Fibroblast of mammary gland (primary cell): Measurements from ENCODE around the gene SRM.
"Not testable (repeated sequence)": the region's sequence is repeated elsewhere in the genome, so short reads cannot be mapped to it uniquely, and the experiment has no call there.

ENCODE experiments used
- DNase-seq: peaks from one replicate; pipeline ENCODE4 v3.0.0-alpha.2; 2010; ENCODE audit warnings: low read depth
- H3K4me3 ChIP-seq: 2 replicates; pipeline ENCODE4 v1.5.1; 2011; ENCODE audit warnings: low read depth, mild to moderate bottlenecking, low read length, moderate library complexity; ENCODE audit not compliant: control insufficient read depth
- TF ChIP-seq, protein P1 (sequence below): conservative IDR thresholded peaks from 2 replicates; pipeline ENCODE4 v1.5.1; 2011; ENCODE audit warnings: low read depth, low read length, inconsistent platforms; ENCODE audit not compliant: control insufficient read depth, insufficient read depth

The SRM gene

DNA sequence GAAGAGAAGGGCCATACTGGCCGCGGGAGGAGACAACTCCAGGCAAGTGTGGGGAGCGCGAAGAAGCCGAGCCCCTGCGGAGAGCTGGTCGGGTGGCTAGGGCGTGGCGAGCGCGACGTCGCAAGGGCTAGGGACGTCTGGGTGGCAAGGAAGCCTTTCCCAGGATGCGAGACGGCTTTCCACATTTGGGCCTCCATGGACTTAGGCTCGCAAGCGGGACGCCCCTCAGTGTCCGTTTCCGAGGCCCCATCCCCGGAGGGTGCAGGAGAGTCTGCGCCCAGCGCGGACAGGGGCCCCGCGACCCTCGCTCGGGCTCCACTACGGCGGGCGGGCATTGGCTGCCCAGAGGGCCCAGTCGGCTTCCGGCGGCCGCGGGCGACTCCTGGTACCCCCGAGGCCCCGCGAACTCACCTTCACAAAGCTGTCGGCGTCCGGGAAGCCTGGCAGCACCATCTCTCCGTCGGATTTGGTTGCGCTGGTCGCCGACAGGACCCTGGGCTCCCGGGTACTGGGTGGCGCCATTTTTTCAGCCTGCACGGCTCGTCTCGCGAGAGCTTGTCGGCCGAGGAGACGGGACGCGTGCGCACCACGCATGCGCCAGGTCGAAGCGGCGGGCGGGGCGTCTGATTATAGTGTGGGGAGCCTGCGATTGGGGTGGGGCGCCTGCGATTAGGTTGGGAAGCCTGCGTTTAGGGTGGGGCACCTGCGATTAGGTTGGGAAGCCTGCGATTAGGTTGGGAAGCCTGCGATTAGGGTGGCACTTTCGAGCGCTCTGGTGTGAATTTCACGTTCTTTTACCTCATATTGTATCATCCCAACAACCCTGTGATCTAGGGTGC lies 39.7 kb upstream of the SRM start, which contains the start of gene EXOSC10:
Gene EXOSC10, minus strand, starts transcription at position 560 of the 839 bp plus-strand sequence. Its CDS starts 38 bp downstream, at position 522.
- peak within 1 kb of the TSS; percentile 92 for H3K4me3 ChIP-seq
- TF ChIP-seq, protein P1, sequence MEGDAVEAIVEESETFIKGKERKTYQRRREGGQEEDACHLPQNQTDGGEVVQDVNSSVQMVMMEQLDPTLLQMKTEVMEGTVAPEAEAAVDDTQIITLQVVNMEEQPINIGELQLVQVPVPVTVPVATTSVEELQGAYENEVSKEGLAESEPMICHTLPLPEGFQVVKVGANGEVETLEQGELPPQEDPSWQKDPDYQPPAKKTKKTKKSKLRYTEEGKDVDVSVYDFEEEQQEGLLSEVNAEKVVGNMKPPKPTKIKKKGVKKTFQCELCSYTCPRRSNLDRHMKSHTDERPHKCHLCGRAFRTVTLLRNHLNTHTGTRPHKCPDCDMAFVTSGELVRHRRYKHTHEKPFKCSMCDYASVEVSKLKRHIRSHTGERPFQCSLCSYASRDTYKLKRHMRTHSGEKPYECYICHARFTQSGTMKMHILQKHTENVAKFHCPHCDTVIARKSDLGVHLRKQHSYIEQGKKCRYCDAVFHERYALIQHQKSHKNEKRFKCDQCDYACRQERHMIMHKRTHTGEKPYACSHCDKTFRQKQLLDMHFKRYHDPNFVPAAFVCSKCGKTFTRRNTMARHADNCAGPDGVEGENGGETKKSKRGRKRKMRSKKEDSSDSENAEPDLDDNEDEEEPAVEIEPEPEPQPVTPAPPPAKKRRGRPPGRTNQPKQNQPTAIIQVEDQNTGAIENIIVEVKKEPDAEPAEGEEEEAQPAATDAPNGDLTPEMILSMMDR, result no peak
- DNase-seq, result peak; percentile 81

DNA sequence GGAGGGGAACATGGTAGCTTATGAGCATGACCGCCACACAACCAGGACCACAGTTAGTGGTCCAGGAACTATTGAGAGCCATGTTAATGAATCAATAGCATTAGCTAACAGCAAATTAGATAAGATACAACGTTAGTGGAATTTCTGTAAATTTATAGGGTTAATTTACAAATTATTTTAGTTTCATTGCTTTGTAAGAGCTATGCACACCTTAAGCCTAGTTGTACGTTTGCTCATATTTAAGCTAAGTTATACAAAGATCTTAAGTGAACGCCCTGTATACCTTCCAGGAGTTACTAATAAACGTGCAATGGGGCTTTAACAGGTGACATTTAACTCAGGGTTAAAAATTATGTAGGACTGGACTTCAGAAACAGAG lies 39.1 kb upstream of the SRM start:
- no peak for DNase-seq

DNA sequence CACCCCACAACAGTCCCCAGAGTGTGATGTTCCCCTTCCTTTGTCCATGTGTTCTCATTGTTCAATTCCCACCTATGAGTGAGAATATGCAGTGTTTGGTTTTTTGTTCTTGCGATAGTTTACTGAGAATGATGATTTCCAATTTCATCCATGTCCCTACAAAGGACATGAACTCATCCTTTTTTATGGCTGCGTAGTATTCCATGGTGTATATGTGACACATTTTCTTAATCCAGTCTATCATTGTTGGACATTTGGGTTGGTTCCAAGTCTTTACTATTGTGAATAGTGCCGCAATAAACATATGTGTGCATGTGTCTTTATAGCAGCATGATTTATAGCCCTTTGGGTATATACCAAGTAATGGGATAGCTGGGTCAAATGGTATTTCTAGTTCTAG lies 24.0 kb upstream of the SRM start:
- DNase-seq, H3K4me3 ChIP-seq: not testable (repeated sequence)

More for the DNA sequence above, 39.1 kb upstream of the SRM start:
- TF ChIP-seq, protein P1, result no peak
- peak overlapping the region; percentile 92 for H3K4me3 ChIP-seq

DNA sequence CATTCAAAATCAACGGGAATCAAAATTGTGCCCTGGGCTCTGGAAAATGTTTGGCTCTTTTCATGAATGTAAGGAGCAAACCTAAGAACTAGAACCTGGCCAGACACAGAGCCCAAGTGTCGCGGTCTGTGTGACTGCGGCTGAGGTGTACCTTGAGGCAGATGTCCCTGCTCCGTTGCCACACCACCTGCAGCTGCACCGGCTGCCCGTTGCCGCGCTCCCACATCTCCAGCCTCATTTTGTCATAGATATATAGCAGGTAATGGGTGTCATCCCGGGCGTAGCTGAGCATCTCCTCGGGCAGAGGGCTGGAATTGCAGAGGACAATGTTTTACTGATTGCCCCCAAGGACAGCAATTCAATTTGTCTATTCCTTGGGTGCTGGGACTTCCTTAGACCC lies 21.1 kb upstream of the SRM start:
- TF ChIP-seq, protein P1, result no peak
- DNase-seq, result no peak
- H3K4me3 ChIP-seq, result no peak overlapping the region

DNA sequence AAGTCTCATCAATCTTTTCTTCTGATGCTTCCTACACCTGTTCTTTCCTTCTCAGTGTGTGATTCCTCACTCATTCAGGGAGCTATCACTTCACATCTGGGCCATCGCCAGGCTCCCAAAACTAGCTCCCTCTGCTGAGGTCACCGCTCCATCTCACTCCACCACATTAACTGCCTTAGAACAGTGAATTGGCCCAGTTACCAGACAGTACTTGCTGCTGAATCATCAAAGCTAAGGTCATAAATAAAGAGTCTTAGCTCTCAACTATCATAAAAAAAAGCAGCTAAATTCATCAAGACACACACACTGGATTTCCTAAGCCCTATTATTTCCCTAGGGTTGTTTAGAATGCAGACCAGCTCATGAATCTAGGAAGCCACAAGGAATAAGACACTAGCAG lies 18.8 kb upstream of the SRM start:
- TF ChIP-seq, protein P1, result no peak
- peak; percentile 86 for DNase-seq
- H3K4me3 ChIP-seq, result no peak overlapping the region

DNA sequence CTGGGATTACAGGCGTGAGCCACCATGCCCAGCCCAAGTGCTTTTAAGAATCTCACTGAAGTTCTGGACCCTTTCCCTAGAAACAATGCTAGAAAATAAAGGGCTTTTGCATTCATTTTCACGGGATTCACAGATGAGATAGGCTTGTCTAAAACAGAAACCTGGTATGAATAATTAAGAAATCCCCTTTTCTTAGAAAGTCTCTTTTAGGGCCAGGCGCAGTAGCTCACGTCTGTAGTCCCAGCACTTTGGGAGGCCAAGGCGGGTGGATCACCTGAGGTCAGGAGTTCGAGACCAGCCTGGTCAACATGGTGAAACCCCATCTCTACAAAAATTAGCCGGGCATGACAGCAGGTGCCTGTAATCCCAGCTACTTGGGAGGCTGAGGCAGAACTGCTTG lies 13.6 kb upstream of the SRM start:
- not testable (repeated sequence) for DNase-seq, H3K4me3 ChIP-seq

DNA sequence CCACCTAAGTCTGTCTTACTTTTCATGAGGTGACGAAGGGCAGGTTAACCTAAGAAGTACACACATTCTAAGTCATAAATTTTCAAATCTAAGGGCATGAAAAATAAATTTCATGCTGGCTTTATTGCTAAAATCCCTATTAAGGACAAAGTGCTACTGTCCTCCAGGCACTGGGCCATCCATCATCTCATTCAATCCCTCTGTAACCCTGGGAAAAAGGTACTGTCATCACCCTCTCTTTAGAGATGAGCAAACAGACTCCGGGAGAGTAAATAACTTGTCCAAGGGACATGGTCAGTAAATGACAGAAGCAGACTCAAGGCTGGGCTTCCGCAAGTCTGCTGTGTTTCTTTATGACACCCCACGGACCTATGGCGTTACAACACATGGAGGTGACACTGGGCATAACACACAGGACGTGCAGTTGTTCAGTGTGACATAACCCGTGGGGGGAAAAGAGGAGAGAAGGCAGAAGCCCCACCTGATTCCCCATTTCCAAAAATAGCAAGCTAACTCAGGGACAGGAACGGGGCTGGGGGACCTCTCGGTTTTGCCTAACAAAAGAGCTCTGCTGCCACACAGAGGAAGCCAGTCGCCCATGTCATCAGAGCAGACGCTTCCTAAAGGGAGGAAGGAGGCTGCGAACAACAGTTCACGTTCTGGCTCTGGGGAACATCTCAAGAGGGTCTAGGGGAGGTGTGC lies 12.5 kb upstream of the SRM start:
- DNase-seq, result no peak
- TF ChIP-seq, protein P1, result no peak
- no peak overlapping the region for H3K4me3 ChIP-seq
